ENCODE results near the gene ACKR3.

The ACKR3 gene

GRCh38 chr2:236569573-236569973, at the start of gene ACKR3:
ACKR3 (plus strand) TSS chr2:236569825; CDS start chr2:236580466, 10,641 bp downstream.
- DNase-seq: peak; percentile 83

GRCh38 chr2:236521556-236521955, 48.1 kb upstream of the ACKR3 start:
- no peak for DNase-seq

- DNase-seq: no peak
Measured at GRCh38 chr2:236523249-236523648, 46.4 kb upstream of the ACKR3 start.

DNA sequence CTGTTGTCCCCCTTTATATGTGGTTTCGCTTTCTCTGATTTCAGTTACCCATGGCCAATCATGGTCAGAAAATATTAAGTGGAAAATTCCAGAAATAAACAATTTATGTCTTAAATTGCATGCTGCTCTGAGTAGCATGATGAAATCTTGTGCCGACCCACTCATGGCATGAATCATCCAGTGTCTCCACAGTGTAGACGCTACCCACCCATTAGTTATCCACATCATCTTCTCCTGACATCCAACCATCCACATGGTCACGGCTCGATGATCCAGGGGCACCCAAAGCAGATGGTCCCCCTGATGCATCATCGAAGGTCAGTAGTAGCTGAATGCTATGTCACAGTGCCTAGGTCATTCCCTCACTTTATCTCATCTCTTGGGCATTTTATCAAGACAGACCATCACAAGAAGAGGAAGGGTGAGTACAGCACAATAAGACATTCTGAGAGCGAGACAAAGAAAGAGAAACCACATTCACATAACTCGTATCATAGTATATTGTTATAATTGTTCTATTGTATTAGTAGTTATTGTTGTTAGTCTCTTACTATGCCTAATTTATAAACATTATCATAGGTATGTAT, 44.1 kb upstream of the ACKR3 start:
- no peak for DNase-seq

- no peak for DNase-seq
Measured at GRCh38 chr2:236526455-236527158, 43.0 kb upstream of the ACKR3 start.

- DNase-seq: no peak
Measured at GRCh38 chr2:236527159-236527630, 42.4 kb upstream of the ACKR3 start.

DNA sequence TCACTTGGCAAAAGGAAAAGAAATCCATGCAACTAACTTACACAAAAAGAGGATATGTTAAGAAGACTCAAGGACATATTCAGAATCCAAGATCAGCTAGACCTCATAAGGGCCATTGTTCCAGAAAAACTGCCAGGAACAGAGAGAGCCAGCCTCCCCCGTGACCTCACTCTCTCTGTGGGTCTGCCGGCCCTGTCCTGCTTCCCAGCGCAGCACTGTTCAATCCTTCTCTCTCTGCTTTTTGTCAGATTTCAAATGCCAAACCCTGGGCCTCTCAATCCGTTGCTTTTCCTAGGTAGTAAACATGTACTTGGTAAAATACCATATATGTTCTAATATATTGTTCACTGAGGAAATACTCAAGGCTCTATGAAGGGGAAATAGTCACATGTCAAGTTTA, 40.0 kb upstream of the ACKR3 start:
- no peak for DNase-seq

DNA sequence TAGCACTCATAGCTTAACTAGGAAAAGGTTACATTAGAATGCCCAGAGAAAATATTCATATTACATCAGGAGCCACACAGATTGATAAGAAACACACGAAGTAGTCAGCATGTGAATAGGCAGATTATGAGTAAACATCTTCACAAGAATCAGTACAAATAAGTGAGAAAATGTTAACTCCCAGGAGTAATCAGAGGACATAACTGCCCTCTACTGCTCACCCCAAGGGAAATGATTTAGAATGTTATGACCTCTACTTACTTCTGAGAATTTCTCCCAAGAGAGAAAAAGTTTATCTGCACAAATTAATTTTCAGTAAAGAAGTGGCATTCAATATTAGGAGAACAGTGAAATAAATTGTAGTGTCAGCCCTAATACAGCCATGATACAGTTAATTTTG, 39.1 kb upstream of the ACKR3 start:
- no peak for DNase-seq

GRCh38 chr2:236531195-236531594, 38.4 kb upstream of the ACKR3 start:
- DNase-seq: no peak

- DNase-seq: no peak
Measured at GRCh38 chr2:236531996-236532395, 37.6 kb upstream of the ACKR3 start.

DNA sequence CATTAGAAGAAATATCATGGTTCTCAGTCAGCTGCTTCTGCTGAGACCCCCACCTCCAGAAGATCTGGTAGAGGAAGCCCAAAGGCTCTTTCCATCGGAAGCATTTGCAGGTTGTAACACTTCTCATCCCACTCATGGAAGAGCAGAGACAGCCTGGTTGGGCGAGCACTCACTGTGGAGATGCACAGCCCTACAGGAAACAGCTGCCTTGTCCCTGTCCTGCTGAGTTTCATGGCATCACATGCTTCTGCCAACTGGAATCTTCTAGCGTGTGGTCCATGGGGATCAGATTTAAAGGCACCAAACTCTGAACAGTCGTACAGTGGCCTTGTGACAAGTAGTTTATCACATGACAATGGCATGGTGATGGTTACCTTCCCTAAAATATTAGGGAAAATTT, 36.3 kb upstream of the ACKR3 start:
- no peak for DNase-seq

GRCh38 chr2:236535024-236535423, 34.6 kb upstream of the ACKR3 start:
- no peak for DNase-seq

- peak; percentile 79 for DNase-seq
Measured at GRCh38 chr2:236536727-236537398, 32.8 kb upstream of the ACKR3 start.

DNA sequence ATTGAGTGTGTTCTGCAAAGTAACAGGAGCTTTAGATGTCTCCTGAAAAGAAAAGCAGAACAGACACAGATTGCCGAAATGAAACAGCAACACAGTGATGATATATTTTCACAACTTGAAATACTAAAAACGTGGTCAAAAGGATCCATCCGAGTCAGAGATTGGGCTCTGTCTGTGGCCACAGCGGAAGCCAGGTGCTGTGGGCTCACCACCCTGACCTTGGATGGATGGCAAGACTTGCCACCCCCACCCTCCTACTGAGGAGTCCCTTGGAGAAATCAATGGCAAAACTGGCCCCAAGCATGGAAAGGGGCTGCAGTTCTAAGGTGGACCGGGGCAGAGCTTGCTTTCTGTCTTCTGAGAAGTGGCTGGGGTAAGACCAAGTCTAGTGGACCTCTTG, 31.4 kb upstream of the ACKR3 start:
- DNase-seq: no peak

DNA sequence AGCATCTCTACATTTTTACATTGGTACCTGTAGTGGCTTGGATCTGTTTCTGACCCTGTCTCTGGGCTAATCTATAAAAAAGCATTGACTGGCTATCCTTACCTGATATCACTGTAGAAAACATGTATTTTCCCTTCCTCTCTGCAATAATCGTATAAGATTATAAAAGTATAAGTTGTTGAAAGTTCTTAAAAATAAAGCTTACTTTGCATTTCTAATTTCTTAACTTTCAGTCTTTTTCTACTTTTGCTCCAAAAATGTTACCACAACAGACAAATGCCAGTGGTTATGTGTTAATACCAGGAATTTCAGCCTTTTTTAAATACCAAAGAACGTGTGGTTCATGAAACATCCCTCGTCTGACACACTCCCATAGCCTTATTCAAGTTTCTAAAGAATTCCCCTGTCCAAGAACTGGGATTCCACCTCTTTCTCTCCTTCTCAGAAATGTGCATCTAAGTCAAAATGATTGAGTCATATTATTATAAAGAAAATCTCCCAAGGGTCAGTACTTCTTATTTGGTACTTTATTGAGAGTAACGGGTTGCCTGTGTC, 28.5 kb upstream of the ACKR3 start:
- DNase-seq: no peak

DNA sequence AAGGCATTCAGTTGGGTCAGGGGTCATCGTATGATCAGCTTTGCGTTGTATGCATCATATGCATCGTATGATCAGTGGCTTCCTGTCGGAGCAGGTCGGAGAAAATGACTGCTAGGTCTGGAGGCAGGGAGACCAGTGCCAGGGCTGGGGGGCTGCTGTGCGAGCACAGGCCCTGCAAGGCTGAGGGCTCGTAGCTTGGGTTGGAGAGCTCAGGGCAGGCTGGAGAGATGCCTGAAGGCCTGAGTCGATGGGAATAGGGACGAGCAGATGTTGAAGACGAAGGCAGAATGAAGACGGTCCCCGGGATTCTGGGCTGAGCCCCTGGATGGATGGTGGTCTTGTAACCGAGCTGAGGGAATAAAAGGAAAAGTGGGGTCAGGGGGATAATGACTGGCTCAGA, 25.3 kb upstream of the ACKR3 start:
- no peak for DNase-seq

GRCh38 chr2:236545248-236545658, 24.4 kb upstream of the ACKR3 start:
- DNase-seq: no peak

DNA sequence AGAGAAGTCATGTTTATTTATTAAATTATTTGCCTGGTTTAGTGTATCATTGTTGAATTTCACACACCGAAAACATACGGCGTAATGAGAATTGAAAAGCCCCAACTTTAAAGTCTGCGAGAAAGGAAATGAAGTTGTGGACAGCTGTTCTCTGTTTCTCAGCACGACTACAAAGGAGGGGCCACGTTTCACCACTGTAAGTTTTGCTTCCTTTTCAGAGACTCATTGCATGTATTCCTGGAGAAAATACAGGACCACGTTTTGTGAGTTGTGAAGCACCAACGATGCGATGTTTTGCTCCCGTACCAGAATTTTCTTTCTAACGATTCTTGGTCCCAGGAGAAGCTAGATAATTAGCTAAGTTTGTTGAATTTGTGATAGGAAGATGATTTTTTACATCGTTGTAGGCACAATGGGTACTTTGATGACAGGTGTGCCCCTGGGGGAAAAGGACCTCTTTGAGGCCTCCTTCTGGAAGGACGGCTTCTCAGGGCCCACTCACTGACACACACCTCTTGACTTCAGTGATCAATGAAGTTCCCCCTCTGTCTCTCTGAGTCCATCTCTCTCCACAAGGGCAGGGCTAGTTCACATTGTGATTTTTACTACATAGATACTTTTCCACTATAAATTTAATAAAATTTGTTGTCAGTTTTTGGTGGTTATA, 23.7 kb upstream of the ACKR3 start:
- DNase-seq: no peak

DNA sequence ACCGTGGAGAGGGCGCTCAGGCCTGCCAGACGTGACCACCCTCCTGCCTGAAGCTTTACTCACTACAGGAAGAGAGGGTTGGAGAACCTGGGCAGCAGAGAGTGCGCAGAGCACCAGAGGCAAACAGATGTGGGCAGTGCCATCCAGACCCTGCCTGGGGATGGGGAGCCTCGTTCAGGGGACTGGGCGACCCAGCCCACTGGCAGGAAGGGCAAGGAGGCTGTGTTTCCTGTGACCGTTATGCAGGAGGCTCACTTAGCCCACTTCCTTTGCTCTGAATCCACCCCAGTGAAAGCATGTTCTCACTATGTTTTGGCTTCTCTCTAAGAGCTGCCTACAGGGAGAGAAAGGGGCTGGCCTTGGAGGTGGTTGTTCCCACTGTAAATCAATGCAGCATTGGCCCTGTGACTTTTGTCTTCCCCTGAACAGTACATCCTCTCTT, 23.0 kb upstream of the ACKR3 start:
- DNase-seq: peak; percentile 74

GRCh38 chr2:236547725-236548124, 21.9 kb upstream of the ACKR3 start:
- DNase-seq: no peak

DNA sequence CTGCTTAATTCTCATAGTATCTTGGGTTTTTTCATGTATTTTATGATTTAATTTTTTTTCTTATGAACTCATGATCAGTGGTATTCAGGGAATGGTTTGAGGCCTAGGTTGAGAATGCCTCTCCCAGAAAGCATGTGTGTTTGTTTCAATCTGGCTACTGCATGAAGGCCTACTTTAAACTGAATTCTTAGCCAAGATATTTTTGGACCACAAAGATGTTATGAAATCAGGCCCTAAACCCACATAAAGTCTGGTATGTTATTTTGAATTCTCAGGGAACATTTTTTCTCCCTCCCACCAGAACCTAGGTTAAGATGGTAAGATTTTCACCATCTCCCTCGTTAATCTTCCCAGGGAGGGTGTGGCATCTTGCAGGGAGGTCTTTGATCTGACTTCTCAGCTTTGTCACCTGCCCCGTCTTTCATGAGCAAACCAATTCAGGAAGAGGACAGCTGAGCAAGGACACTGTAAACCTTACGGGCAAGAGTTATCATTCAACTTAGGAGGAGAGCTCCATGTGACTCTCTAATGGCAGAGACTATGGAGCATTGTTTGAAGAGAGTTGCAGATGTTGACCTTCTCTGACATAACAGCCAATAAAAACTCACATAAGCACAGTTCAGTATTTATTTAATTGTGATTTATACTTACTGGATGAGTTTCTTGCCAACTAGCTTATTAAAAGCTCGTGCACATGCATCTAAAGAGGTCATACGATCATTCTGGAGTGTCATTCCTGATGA, 21.3 kb upstream of the ACKR3 start:
- DNase-seq: no peak

DNA sequence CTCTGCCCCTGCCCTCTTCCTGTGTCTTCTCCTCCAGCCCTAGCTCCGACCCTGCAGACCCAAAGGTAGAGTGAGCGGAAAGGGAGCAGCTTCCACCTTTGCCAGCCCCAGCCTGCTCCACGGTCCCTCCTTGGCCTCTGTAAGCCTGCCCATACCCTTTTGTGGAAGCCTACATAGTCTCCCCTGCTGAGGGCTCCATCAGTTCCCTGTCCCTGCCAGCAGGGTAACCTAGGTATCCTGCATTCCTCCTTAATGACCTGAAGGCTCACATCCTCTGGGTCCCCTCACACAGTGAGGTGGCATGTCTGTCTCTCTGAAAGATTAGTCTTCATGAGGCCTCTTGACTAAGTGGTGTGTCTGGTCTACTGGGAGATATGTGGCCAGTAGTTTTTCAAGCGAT, 20.5 kb upstream of the ACKR3 start:
- DNase-seq: no peak

- DNase-seq: no peak
Measured at GRCh38 chr2:236550290-236550689, 19.3 kb upstream of the ACKR3 start.
